ENCODE results near the gene FBXO24. TPM values are rescaled to one million over a fixed set of nuclear protein-coding genes. Genes with fewer than 3 reads are reported as not detected.

FBXO24 gene
- total RNA-seq, 4 donors from 2014 or later, result 0.47 to 2.4 (median 0.57) TPM

GRCh38 chr7:100567031-100567730, 18.9 kb upstream of the FBXO24 start:
- H3K9me3 ChIP-seq, result no peaks in the 10 kb centered on the region
- 74% methylated on average over 10 of the region's 12 CpGs for WGBS
- TF ChIP-seq POLR2A (IDR thresholded peaks at IDR 0.05), result no peak
- TF ChIP-seq POLR2AphosphoS5 (IDR thresholded peaks at IDR 0.05), result no peak
- no peak for TF ChIP-seq CTCF (IDR thresholded peaks at IDR 0.05)
- TF ChIP-seq EP300 (IDR thresholded peaks at IDR 0.05), result no peak
- no peaks in the 10 kb centered on the region for H3K27me3 ChIP-seq
- H3K36me3 ChIP-seq, result peaks cover 12% of the 10 kb centered on the region
- no peak overlapping the region for H3K4me3 ChIP-seq
- no peak for DNase-seq (ENCODE audit: low spot score in 2 of 2)
- peaks cover 16% of the 10 kb centered on the region for H3K4me1 ChIP-seq
- H3K27ac ChIP-seq, result no peak overlapping the region

DNA sequence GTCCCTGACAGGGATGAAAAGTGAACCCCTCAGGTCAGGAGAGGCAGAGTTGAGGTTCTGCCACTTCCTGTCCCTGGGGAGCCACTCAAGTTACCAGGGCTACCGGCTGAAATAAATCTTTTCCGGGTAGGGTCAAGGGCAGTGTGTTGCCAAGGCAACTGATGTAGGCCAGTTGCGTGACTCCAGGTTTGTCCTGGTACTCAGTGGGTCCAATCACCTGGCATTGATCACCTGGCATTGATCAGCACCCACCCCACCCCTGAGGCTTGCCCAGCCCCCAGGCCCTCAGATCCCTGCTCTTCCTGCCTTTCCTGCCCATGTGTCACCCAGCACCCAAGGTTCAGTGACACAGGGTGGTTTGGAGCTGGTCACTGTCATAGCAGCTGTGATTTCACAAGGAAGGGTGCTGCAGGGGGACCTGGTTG, 18.4 kb upstream of the FBXO24 start:
- H3K9me3 ChIP-seq, result no peaks in the 10 kb centered on the region
- no peaks in the 10 kb centered on the region for H3K27me3 ChIP-seq
- 37% methylated on average over 3 of the region's 3 CpGs for WGBS
- no peak for DNase-seq (ENCODE audit: low spot score in 2 of 2)
- no peak overlapping the region for H3K4me3 ChIP-seq
- no peak overlapping the region for H3K27ac ChIP-seq
- TF ChIP-seq CTCF (IDR thresholded peaks at IDR 0.05), result no peak
- no peak for TF ChIP-seq POLR2A (IDR thresholded peaks at IDR 0.05)
- no peak for TF ChIP-seq POLR2AphosphoS5 (IDR thresholded peaks at IDR 0.05)
- no peak for TF ChIP-seq EP300 (IDR thresholded peaks at IDR 0.05)
- H3K36me3 ChIP-seq, result peaks cover 6% of the 10 kb centered on the region
- H3K4me1 ChIP-seq, result peaks cover 16% of the 10 kb centered on the region

DNA sequence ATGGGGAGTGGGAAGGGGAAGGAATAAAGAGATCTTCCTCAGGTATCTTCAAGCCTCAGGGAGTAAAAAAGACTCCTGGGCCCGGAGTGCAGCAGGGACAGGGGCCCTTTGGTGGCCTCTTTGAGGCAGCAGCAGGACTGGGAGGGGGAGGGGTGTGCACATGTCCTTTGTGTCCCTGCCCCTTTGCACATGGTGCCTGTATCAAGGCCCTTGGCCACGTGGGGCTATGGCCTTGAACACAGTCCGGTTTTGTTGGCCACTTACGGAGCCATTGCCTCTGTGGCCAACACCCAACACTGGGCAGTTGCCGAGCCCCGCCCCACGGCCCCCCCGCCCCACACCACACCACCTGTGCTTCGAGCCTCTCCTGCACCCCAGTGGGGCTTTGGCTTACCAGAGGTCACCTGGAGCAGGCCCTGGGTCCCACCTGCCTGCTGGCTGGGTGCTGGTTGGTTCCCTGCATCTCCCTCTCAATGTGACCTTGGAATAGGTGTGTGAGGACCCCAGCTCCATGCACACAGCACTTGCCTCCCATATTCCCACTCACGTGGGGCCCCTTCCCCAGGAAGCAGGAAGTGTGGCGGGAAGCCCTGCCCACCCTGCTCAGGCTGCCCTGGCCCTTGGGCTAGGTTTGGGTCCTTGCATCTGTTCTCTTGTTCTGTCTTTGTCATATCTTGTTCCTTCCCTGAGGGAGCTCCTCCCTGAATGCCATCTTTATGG, 17.8 kb upstream of the FBXO24 start:
- H3K4me3 ChIP-seq, result no peak overlapping the region
- DNase-seq (ENCODE audit: low spot score in 2 of 2), result no peak
- H3K27me3 ChIP-seq, result no peaks in the 10 kb centered on the region
- no peak overlapping the region for H3K27ac ChIP-seq
- peaks cover 16% of the 10 kb centered on the region for H3K4me1 ChIP-seq
- peaks cover under 1% of the 10 kb centered on the region for H3K36me3 ChIP-seq
- 64% methylated on average over 3 of the region's 11 CpGs for WGBS
- no peaks in the 10 kb centered on the region for H3K9me3 ChIP-seq
- TF ChIP-seq EP300 (IDR thresholded peaks at IDR 0.05) (no peak), POLR2A (IDR thresholded peaks at IDR 0.05) (no peak), POLR2AphosphoS5 (IDR thresholded peaks at IDR 0.05) (no peak), CTCF (IDR thresholded peaks at IDR 0.05) (no peak)

DNA sequence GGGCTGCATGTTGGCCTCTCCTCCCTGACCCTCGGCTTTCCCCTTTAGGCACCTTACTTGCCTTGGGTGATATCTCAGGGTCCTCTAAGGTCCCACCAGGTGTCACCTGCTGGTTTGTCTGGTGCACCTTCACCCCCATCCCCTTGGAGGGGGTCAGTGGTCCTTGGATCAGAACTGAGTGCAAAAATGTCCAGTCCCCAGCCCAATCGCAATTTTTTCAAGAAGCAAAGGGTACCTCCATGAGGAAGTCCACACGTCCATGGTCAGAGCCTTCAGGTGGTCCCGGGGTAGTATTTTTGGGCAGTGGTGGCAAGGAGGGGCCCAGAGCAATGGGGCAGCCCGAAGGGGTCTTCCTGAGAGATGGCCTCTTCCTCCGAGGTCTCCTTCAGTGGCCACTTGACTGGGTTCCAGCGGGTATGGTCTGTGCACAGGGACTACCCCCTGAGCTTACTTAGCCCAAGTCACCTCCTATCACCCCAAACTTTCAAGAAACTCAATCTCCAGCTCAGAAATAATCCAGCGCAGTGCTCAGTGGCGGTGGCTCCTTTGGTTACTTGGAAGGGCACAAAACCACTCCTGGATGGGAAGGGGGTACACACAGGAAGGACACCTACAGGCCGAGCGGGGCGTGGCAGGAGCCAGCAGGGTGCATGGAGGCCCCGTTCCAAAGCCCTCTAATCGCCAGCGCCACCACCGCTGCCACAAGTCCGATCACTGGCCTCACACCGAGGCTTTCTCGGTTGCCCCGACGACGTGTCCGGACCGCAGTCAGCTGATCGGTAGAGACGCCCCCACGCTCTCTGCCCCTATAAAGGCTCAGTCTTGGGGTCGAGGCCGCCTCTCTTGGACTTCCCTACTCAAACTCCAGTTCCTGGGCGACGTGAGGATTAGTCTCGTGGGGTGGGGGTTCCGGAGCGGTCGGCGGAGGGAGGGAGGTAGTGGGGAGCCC, 17.0 kb upstream of the FBXO24 start:
- peak overlapping the region; percentile 45 for H3K4me3 ChIP-seq
- no peaks in the 10 kb centered on the region for H3K27me3 ChIP-seq
- WGBS, result 25% methylated on average over 24 of the region's 36 CpGs
- no peak for DNase-seq (ENCODE audit: low spot score in 2 of 2)
- H3K36me3 ChIP-seq, result peaks cover 5% of the 10 kb centered on the region
- peak overlapping the region; percentile 0 for H3K27ac ChIP-seq
- H3K9me3 ChIP-seq, result no peaks in the 10 kb centered on the region
- H3K4me1 ChIP-seq, result peaks cover 16% of the 10 kb centered on the region
- TF ChIP-seq EP300 (IDR thresholded peaks at IDR 0.05) (no peak), POLR2AphosphoS5 (IDR thresholded peaks at IDR 0.05) (peak in 1 of 3 donors; percentile 4), CTCF (IDR thresholded peaks at IDR 0.05) (peak in 1 of 2 donors; percentile 12), POLR2A (IDR thresholded peaks at IDR 0.05) (no peak)

Data from suprapubic skin (tissue), 4 donors.